Caco-2 (cell line): Measurements from ENCODE around the gene WFDC12. TPM values are rescaled to one million over a fixed set of nuclear protein-coding genes. Genes with fewer than 3 reads are reported as not detected.

Source experiments
- BruUV-seq: library from RNA; stranded (reverse); fragments of 400-500 nt; replicated peaks from 2 replicates; lab custom pipeline; 2021; lab: Mats Ljungman, UMichigan
- CTCF ChIA-PET: fragments of 300-600 bp; sonication (Branson Sonifier 250); formaldehyde crosslinking; loops from one replicate; lab custom pipeline; 2022; ENCODE audit warnings: antibody characterized with exemption; lab: Charles Lee
- POLR2A ChIA-PET: fragments of 300-600 bp; sonication (Branson Sonifier 250); formaldehyde crosslinking; loops from one replicate; lab custom pipeline; 2022; ENCODE audit warnings: antibody characterized with exemption; lab: Charles Lee
- DNase-seq, 2 experiments: peaks; one replicate each; pipeline versions ENCODE4 v3.0.0 to v3.0.0-alpha.2; 2020 to 2022
- H3K27me3 ChIP-seq: replicated peaks from 2 replicates; pipeline ENCODE4 v1.6.0; 2011; ENCODE audit warnings: low read length; ENCODE audit not compliant: control insufficient read depth, insufficient read depth
- H3K36me3 ChIP-seq: 2 replicates; pipeline ENCODE4 v1.5.1; 2011; ENCODE audit warnings: low read length; ENCODE audit not compliant: control insufficient read depth, insufficient read depth
- H3K4me1 ChIP-seq: fragments of 250-450 bp; sonication (Bioruptor Pico); 2 replicates; pipeline ENCODE4 v1.5.1; 2020; ENCODE audit warnings: mild to moderate bottlenecking
- H3K4me3 ChIP-seq: 2 replicates; pipeline ENCODE4 v1.5.1; 2011; ENCODE audit warnings: low read depth, mild to moderate bottlenecking, control low read depth, low read length
- H3K9me3 ChIP-seq: fragments of 250-450 bp; sonication (Bioruptor Pico); 2 replicates; pipeline ENCODE4 v1.5.1; 2020; ENCODE audit warnings: mild to moderate bottlenecking, moderate library complexity
- H3K27ac Mint-ChIP-seq: one replicate; pipeline ENCODE4 v1.8.0; 2022; ENCODE audit warnings: mixed read lengths; ENCODE audit not compliant: unreplicated experiment
- H3K27me3 Mint-ChIP-seq: one replicate; pipeline ENCODE4 v1.8.0; 2022; ENCODE audit warnings: mixed read lengths; ENCODE audit not compliant: insufficient read depth, unreplicated experiment
- H3K36me3 Mint-ChIP-seq: one replicate; pipeline ENCODE4 v1.8.0; 2022; ENCODE audit warnings: mild to moderate bottlenecking, mixed read lengths; ENCODE audit not compliant: insufficient read depth, unreplicated experiment
- H3K4me1 Mint-ChIP-seq: one replicate; pipeline ENCODE4 v1.8.0; 2022; ENCODE audit warnings: low read depth, mixed read lengths; ENCODE audit not compliant: unreplicated experiment
- H3K4me3 Mint-ChIP-seq: one replicate; pipeline ENCODE4 v1.8.0; 2022; ENCODE audit warnings: mild to moderate bottlenecking, moderate library complexity, mixed read lengths; ENCODE audit not compliant: unreplicated experiment
- H3K9me3 Mint-ChIP-seq: one replicate; pipeline ENCODE4 v1.8.0; 2022; ENCODE audit warnings: mixed read lengths; ENCODE audit not compliant: unreplicated experiment
- intact Hi-C: fragments of 100-400 bp; cut with micrococcal nuclease; formaldehyde crosslinking; loops from one replicate; pipeline ENCODE4 v1.10.0; 2022; ENCODE audit not compliant: unreplicated experiment
- total RNA-seq: library from RNA; stranded (reverse); gene quantifications from 2 replicates; pipeline ENCODE4 v1.2.3, GENCODE V29; 2022
- TF ChIP-seq, protein P1 (sequence below), 2 experiments: fragments of 200-600 bp in 1 of 2; IDR thresholded peaks; 1 replicate in 1 of 2; 2 replicates in 1 of 2; pipeline versions ENCODE4 v1.5.1 to v1.8.0; 2011 to 2022; ENCODE audit warnings: antibody characterized with exemption in 1 of 2, control low read depth in 1 of 2, inconsistent platforms in 1 of 2, low read depth in 1 of 2, low read length in 1 of 2, mild to moderate bottlenecking in 1 of 2, moderate library complexity in 1 of 2; ENCODE audit not compliant: insufficient read depth in 1 of 2, severe bottlenecking in 1 of 2, unreplicated experiment in 1 of 2

WFDC12 gene
- total RNA-seq, 1 experiment from 2014 or later = not detected

DNA sequence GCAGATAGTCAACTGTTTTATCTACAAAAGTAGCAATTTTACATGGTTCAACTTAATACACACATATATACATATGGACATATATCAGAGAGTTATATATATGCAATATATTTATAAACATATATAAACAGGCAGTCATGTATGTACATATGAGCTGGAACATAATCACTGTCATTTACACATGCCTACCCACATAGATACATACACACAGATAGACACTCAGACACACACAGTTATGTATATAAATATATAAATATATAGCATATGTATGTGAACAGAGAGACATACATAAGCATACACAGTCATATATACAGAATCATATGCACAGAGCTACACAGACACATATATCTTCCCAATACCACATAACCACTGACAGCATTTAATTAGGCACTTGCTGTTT is 11.5 kb downstream of the WFDC12 start:
- DNase-seq = no peak
- H3K27me3 ChIP-seq = no peaks in the 10 kb centered on the region
- Mint-ChIP-seq H3K27me3 (peaks cover 6% of the 10 kb centered on the region), H3K27ac (no peak overlapping the region), H3K9me3 (no peaks in the 10 kb centered on the region), H3K36me3 (no peaks in the 10 kb centered on the region), H3K4me3 (no peak overlapping the region), H3K4me1 (peaks cover 6% of the 10 kb centered on the region)
- H3K9me3 ChIP-seq = no peaks in the 10 kb centered on the region
- POLR2A ChIA-PET = interaction anchor here (0.5 kb wide), 1 partner anchor 152 kb away, joined by 4 read pairs; no protein-coding TSS in a partner anchor
- H3K4me3 ChIP-seq = no peak overlapping the region
- intact Hi-C loops = loop anchor here (1.0 kb wide), 2 partner anchors 68 to 101 kb away; no protein-coding TSS in a partner anchor
- H3K36me3 ChIP-seq = no peaks in the 10 kb centered on the region
- H3K4me1 ChIP-seq = no peaks in the 10 kb centered on the region
- TF ChIP-seq, protein P1, sequence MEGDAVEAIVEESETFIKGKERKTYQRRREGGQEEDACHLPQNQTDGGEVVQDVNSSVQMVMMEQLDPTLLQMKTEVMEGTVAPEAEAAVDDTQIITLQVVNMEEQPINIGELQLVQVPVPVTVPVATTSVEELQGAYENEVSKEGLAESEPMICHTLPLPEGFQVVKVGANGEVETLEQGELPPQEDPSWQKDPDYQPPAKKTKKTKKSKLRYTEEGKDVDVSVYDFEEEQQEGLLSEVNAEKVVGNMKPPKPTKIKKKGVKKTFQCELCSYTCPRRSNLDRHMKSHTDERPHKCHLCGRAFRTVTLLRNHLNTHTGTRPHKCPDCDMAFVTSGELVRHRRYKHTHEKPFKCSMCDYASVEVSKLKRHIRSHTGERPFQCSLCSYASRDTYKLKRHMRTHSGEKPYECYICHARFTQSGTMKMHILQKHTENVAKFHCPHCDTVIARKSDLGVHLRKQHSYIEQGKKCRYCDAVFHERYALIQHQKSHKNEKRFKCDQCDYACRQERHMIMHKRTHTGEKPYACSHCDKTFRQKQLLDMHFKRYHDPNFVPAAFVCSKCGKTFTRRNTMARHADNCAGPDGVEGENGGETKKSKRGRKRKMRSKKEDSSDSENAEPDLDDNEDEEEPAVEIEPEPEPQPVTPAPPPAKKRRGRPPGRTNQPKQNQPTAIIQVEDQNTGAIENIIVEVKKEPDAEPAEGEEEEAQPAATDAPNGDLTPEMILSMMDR (IDR thresholded peaks at IDR 0.05; ENCODE audit: insufficient read depth in 1 of 2, low read depth in 1 of 2, low read length in 1 of 2, severe bottlenecking in 1 of 2, unreplicated experiment in 1 of 2) = no peak
- CTCF ChIA-PET = interaction anchor here (0.6 to 5.8 kb wide), 15 partner anchors 10 to 658 kb away, joined by 3 to 71 read pairs (median 4); partner anchors contain the start of gene WFDC12
- BruUV-seq = no TSS peak

DNA sequence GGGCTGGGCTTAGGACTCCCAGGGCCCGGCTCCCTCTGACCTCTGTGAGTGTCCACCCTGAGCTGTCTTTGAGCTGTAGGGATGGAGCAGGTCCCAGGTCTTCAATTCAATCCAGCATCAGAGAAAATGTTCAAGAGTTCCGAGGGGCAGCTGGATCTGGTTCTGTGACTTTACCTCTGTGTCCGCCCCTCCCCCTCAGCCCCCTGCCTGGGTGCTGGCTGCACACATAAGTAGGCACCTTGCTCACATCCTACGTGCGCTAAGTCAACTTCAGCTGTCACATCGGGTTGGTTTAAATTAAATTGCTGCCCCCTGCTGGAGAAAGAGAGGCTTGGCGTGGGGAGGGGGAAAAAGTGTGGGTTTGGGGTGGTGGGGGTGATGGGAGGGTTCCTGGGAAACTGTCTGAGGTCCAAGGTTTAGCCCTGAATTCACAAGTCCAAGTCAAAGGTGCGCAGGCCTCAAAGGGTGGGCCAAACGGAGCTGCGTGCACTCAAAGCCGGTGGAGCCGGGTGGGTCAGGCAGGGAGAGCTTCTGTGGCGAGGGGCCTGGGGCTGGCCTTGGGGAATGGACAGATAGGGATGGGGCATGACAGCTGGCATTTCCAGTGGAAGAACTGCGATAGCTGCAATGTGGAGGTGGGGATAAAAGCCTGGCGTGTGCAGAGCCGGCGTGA is 12.3 kb downstream of the WFDC12 start:
- peak in 1 of 2 experiments; percentile 53 for DNase-seq
- CTCF ChIA-PET = interaction anchor here (0.5 to 5.8 kb wide), 21 partner anchors 9 to 750 kb away, joined by 3 to 71 read pairs (median 5); partner anchors contain the start of genes KCNS1, SEMG2 and WFDC12
- intact Hi-C loops = loop anchor here (1.0 kb wide), 2 partner anchors 68 to 101 kb away; no protein-coding TSS in a partner anchor

DNA sequence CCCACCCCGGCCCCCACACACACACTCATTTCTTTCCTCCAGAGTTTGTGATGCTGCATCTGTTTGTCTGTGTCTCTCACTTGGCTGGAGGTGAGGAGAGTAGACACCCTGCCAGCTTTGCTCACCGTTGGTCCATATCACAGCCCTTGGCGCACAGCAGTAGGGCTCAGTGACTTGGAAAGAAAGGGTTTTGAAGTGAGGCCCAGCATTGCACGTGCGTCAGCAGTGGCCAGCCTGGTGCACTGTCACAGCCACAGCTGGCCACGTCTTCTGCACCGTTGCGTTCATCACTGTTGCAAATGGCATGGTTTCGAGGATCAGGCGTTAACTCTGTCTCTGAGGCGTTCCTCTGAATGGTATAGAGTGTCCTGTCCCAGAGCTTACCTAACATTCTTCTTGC is 13.0 kb downstream of the WFDC12 start:
- H3K9me3 ChIP-seq = no peaks in the 10 kb centered on the region
- no peaks in the 10 kb centered on the region for H3K27me3 ChIP-seq
- no peak for DNase-seq
- BruUV-seq = no TSS peak
- H3K36me3 ChIP-seq = no peaks in the 10 kb centered on the region
- H3K9me3 Mint-ChIP-seq = no peaks in the 10 kb centered on the region
- no peak overlapping the region for H3K4me3 ChIP-seq
- H3K4me1 Mint-ChIP-seq = peaks cover 6% of the 10 kb centered on the region
- no peak overlapping the region for H3K4me3 Mint-ChIP-seq
- ChIA-PET CTCF (interaction anchor here (0.6 to 5.8 kb wide), 15 partner anchors 9 to 750 kb away, joined by 3 to 71 read pairs (median 6); partner anchors contain the start of gene KCNS1), POLR2A (no interaction called here)
- H3K27me3 Mint-ChIP-seq = peaks cover under 1% of the 10 kb centered on the region
- no peak overlapping the region for H3K27ac Mint-ChIP-seq
- H3K36me3 Mint-ChIP-seq = no peaks in the 10 kb centered on the region
- intact Hi-C loops = no loop called here
- H3K4me1 ChIP-seq = no peaks in the 10 kb centered on the region
- TF ChIP-seq, protein P1 (IDR thresholded peaks at IDR 0.05; ENCODE audit: insufficient read depth in 1 of 2, low read depth in 1 of 2, low read length in 1 of 2, severe bottlenecking in 1 of 2, unreplicated experiment in 1 of 2) = no peak

More for the DNA sequence above, 12.3 kb downstream of the WFDC12 start:
- no peaks in the 10 kb centered on the region for H3K36me3 Mint-ChIP-seq
- H3K4me3 ChIP-seq = no peak overlapping the region
- H3K4me1 Mint-ChIP-seq = peaks cover 6% of the 10 kb centered on the region
- H3K4me3 Mint-ChIP-seq = no peak overlapping the region
- H3K9me3 Mint-ChIP-seq = no peaks in the 10 kb centered on the region
- POLR2A ChIA-PET = no interaction called here
- H3K36me3 ChIP-seq = no peaks in the 10 kb centered on the region
- TF ChIP-seq, protein P1 (IDR thresholded peaks at IDR 0.05; ENCODE audit: insufficient read depth in 1 of 2, low read depth in 1 of 2, low read length in 1 of 2, severe bottlenecking in 1 of 2, unreplicated experiment in 1 of 2) = peak; percentile 64 to 83
- no peaks in the 10 kb centered on the region for H3K4me1 ChIP-seq
- H3K27me3 Mint-ChIP-seq = peaks cover 4% of the 10 kb centered on the region
- H3K9me3 ChIP-seq = no peaks in the 10 kb centered on the region
- BruUV-seq = no TSS peak
- no peaks in the 10 kb centered on the region for H3K27me3 ChIP-seq
- no peak overlapping the region for H3K27ac Mint-ChIP-seq
